Esophagus muscularis mucosa (tissue), 4 donors: ENCODE measurements around the gene KCTD1. TPM values are rescaled to one million over a fixed set of nuclear protein-coding genes. Genes with fewer than 3 reads are reported as not detected.

Source experiments
- DNase-seq: peaks from one replicate; pipeline ENCODE4 v3.0.0-alpha.2; 2017; ENCODE audit errors: extremely low spot score
- H3K27ac ChIP-seq, 4 donors: fragments of 200-600 bp; sonication (generic); replicated peaks in 1 of 4; 1 replicate in 3 of 4; 2 replicates in 1 of 4; pipeline ENCODE4 v1.5.1; 2016 to 2019; ENCODE audit warnings: mild to moderate bottlenecking in 1 of 4
- H3K27me3 ChIP-seq, 4 donors: fragments of 200-600 bp; sonication (generic); one replicate each; pipeline versions ENCODE4 v1.5.1 to v1.6.0; 2016 to 2019
- H3K36me3 ChIP-seq, 4 donors: fragments of 200-600 bp; sonication (generic); one replicate each; pipeline ENCODE4 v1.5.1; 2016 to 2019
- H3K4me1 ChIP-seq, 4 donors: fragments of 200-600 bp; sonication (generic); one replicate each; pipeline ENCODE4 v1.5.1; 2016 to 2019
- H3K4me3 ChIP-seq, 4 donors: fragments of 200-600 bp; sonication (generic); 1 replicate in 2 of 4; 2 replicates in 2 of 4; pipeline ENCODE4 v1.5.1; 2016 to 2019; ENCODE audit warnings: mild to moderate bottlenecking in 4 of 4, moderate library complexity in 1 of 4
- H3K9me3 ChIP-seq, 4 donors: fragments of 200-600 bp; sonication (generic); 1 replicate in 3 of 4; 2 replicates in 1 of 4; pipeline ENCODE4 v1.5.1; 2016 to 2019
- EP300 ChIP-seq: sonication (generic); formaldehyde crosslinking; IDR thresholded peaks from one replicate; pipeline ENCODE4 v1.6.1; 2017; ENCODE audit warnings: antibody characterized with exemption
- POLR2A ChIP-seq: fragments of 450-650 bp; IDR thresholded peaks from one replicate; pipeline ENCODE4 v1.6.1; 2017; ENCODE audit warnings: antibody characterized with exemption, moderate library complexity, mild to moderate bottlenecking, low read depth
- POLR2AphosphoS5 ChIP-seq, 2 donors: sonication (generic); formaldehyde crosslinking; IDR thresholded peaks; one replicate each; pipeline ENCODE4 v1.6.1; 2017; ENCODE audit warnings: antibody characterized with exemption in 2 of 2
- WGBS: methylation state at CpG from one replicate; pipeline ENCODE4 v1.1.5; 2018; 5-methylcytosine and 5-hydroxymethylcytosine counted together
- intact Hi-C: fragments of 100-400 bp; cut with DNase I; formaldehyde crosslinking; loops from one replicate; pipeline ENCODE4 v1.15.1; 2023
- total RNA-seq, 4 donors: library from RNA; depleted of rRNA; stranded (reverse); fragments of >200 nt; gene quantifications; one replicate each; pipeline versions ENCODE4 v1.1.0 to v1.2.1, GENCODE V29; 2016
- TF ChIP-seq, protein P1 (sequence below), 3 experiments: fragments of 200-600 bp in 2 of 3; fragments of 450-650 bp in 1 of 3; sonication (generic) in 2 of 3; IDR thresholded peaks; one replicate each; pipeline ENCODE4 v1.5.1; 2017 to 2019; ENCODE audit warnings: antibody characterized with exemption in 3 of 3, mild to moderate bottlenecking in 2 of 3, moderate library complexity in 1 of 3

KCTD1 gene
- total RNA-seq, 4 donors from 2014 or later, result 7.1 to 17.6 (median 12.7) TPM

DNA sequence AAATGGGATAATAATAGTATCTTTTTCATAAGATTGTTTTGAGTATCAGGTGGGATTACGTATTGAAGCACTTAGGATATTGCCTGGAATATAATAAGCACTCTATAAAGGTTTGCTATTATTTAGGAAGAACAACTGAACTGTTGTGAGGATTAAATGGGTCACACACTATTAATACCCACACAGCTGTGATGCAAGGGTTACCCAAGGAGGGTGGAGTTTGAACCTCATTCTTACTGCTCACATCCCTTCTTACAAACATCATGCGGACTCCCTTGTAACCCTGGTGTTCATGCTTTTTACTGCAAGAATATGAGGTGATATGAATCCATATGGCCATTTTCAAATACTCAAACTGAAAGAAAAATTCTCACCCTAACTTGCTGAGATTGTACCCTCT is 113.5 kb downstream of the KCTD1 start:
- WGBS, result 46% methylated on average over 2 of the region's 2 CpGs
- intact Hi-C loops, result no loop called here
- H3K4me3 ChIP-seq, result no peak overlapping the region
- TF ChIP-seq, protein P1, sequence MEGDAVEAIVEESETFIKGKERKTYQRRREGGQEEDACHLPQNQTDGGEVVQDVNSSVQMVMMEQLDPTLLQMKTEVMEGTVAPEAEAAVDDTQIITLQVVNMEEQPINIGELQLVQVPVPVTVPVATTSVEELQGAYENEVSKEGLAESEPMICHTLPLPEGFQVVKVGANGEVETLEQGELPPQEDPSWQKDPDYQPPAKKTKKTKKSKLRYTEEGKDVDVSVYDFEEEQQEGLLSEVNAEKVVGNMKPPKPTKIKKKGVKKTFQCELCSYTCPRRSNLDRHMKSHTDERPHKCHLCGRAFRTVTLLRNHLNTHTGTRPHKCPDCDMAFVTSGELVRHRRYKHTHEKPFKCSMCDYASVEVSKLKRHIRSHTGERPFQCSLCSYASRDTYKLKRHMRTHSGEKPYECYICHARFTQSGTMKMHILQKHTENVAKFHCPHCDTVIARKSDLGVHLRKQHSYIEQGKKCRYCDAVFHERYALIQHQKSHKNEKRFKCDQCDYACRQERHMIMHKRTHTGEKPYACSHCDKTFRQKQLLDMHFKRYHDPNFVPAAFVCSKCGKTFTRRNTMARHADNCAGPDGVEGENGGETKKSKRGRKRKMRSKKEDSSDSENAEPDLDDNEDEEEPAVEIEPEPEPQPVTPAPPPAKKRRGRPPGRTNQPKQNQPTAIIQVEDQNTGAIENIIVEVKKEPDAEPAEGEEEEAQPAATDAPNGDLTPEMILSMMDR (IDR thresholded peaks at IDR 0.05), result no peak
- TF ChIP-seq EP300 (no peak), POLR2AphosphoS5 (IDR thresholded peaks at IDR 0.05) (no peak), POLR2A (no peak)
- H3K36me3 ChIP-seq, result no peaks in the 10 kb centered on the region
- H3K9me3 ChIP-seq, result no peaks in the 10 kb centered on the region
- H3K27me3 ChIP-seq, result no peaks in the 10 kb centered on the region
- H3K4me1 ChIP-seq, result peaks cover 0 to 3% (median under 1%) of the 10 kb centered on the region in 4 donors
- peak; percentile 4 for DNase-seq
- H3K27ac ChIP-seq, result no peak overlapping the region

DNA sequence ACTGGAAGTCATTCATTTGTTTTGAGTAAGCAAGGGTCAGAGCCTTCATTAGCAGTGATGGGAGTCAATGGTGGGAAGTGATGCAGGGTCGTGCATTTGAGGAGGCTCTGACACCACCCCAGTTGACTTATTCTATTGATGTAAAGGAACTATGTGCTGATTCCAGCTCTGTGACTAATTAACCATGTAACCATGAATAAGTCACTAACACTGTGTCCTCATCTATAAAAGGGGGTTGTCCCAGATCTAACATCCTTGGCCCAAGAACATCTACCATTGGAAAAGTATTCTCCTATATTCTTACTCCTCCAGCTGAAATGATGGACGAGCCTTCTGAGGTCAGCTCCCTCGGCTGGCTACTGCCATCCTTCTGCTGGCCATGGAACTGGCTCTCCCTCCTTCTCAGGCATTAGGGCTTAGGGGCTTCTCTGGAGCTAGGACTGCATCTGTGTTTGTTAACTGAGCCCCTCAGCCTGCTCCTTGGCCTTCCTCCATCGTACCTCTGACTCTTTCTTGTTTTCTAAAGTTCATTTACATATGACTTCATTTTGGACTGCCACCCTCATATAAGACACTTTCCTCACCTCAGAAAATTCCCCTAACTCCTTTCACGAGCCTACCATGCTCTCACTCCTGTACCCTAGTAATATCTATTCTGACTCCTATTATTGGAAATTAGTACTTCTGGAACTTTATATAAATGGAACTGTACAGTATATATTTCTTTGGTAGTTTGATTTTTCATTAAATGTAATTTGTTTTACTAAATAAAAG is 115.5 kb downstream of the KCTD1 start:
- DNase-seq, result peak; percentile 39
- H3K36me3 ChIP-seq, result no peaks in the 10 kb centered on the region
- WGBS, result 76% methylated on average over 5 of the region's 5 CpGs
- intact Hi-C loops, result no loop called here
- TF ChIP-seq POLR2A (no peak), POLR2AphosphoS5 (IDR thresholded peaks at IDR 0.05) (no peak), EP300 (no peak)
- TF ChIP-seq, protein P1 (IDR thresholded peaks at IDR 0.05), result no peak
- no peaks in the 10 kb centered on the region for H3K27me3 ChIP-seq
- peaks cover 0 to 7% (median 2%) of the 10 kb centered on the region in 4 donors for H3K4me1 ChIP-seq
- no peaks in the 10 kb centered on the region for H3K9me3 ChIP-seq
- H3K27ac ChIP-seq, result no peak overlapping the region
- H3K4me3 ChIP-seq, result no peak overlapping the region

DNA sequence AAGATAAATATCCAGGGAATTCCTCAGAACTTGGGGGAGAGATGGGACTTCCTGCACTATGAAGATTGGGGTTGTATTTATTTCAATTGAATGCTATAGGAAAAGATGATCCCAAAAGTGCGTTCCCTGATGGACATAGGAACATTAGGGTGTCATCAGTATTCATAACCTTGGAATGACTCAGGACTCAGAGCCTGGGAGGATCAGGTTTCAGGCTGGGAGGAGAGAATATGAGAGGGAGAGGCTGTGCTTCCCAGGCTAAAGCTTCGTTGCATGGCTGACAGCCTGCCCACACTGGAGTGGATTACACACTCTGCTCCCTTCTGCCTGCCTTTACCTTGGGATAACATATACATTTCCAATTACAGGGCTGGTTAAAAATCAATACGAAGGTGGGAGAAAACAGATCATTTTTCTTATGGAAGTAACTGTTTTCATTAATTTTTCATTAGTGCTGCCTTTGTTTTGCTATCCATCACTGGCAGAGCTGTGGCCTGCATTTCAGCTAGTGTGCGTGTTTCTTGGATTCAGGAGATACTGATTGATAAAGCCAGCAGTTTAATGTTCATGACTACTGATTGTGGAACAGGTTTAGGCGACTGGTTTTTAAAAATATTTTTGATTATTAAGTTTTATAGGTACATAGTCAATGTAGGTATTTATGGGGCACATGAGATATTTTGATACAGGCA is 118.7 kb downstream of the KCTD1 start:
- WGBS, result 42% methylated on average over 5 of the region's 5 CpGs
- no peak for TF ChIP-seq POLR2AphosphoS5 (IDR thresholded peaks at IDR 0.05)
- TF ChIP-seq EP300, result no peak
- TF ChIP-seq, protein P1 (IDR thresholded peaks at IDR 0.05), result no peak
- TF ChIP-seq POLR2A, result no peak
- DNase-seq, result peak; percentile 77
- Histone ChIP-seq H3K9me3 (no peaks in the 10 kb centered on the region), H3K4me1 (peaks cover 0 to 3% (median 2%) of the 10 kb centered on the region in 4 donors), H3K27ac (no peak overlapping the region), H3K27me3 (no peaks in the 10 kb centered on the region), H3K4me3 (no peak overlapping the region), H3K36me3 (no peaks in the 10 kb centered on the region)
- intact Hi-C loops, result no loop called here

DNA sequence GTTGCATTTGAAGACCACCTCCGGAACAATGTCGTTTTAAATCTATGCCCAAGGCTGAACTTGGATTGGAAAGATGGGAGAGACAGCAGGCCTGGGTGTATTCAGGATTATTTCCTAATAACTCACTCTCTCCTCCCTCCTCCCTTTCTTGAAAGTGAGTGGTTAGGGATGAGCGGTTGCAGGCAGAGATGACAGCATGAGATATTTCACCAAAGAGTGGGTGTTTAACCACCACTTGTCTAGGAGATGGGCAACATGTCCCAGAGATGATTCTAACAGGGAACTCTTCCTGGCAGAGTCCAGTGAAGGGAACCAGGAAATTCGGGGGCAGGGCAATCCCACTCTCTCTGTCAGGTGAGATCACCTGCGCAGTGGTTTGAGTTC is 123.2 kb downstream of the KCTD1 start:
- intact Hi-C loops, result no loop called here
- Histone ChIP-seq H3K4me3 (no peak overlapping the region), H3K4me1 (peaks cover 0 to 3% (median 2%) of the 10 kb centered on the region in 4 donors), H3K27me3 (no peaks in the 10 kb centered on the region), H3K36me3 (no peaks in the 10 kb centered on the region), H3K9me3 (no peaks in the 10 kb centered on the region), H3K27ac (no peak overlapping the region)
- no peak for TF ChIP-seq POLR2AphosphoS5 (IDR thresholded peaks at IDR 0.05)
- TF ChIP-seq, protein P1 (IDR thresholded peaks at IDR 0.05), result no peak
- TF ChIP-seq EP300, result no peak
- TF ChIP-seq POLR2A, result no peak
- WGBS, result 79% methylated on average over 5 of the region's 5 CpGs
- DNase-seq, result peak; percentile 64
